Renal cortex interstitium (tissue), 15 donors: ENCODE measurements around the gene FCN2. TPM values are rescaled to one million over a fixed set of nuclear protein-coding genes. Genes with fewer than 3 reads are reported as not detected.

Experiments
- DNase-seq, 11 donors: peaks; one replicate each; pipeline ENCODE4 v3.0.0-alpha.2; 2013; ENCODE audit warnings: low read depth in 9 of 11, low spot score in 4 of 11; ENCODE audit errors: extremely low read depth in 1 of 11
- long read RNA-seq, 16 experiments: transcript quantifications; one replicate each; lab custom pipeline, GENCODE V29; 2026
- polyA plus RNA-seq, 3 donors: library from polyadenylated mRNA; unstranded; fragments of 120-200 nt; gene quantifications; one replicate each; pipeline ENCODE4 v1.2.1, GENCODE V29; 2013; ENCODE audit not compliant: insufficient read length in 3 of 3

The FCN2 gene
- polyA plus RNA-seq, result under 1 TPM; 0.41 to 0.93 (median 0.52) TPM
- long read RNA-seq, donor 1, result 0 reads
- long read RNA-seq, donor 2, result 0 reads
- long read RNA-seq, donor 3, result 0 reads
- long read RNA-seq, donor 4, result 0 reads
- long read RNA-seq, donor 5, result 0 reads
- long read RNA-seq, donor 6, result 0 reads
- long read RNA-seq, donor 7, result 0 reads
- long read RNA-seq, donor 8, result 0 reads
- long read RNA-seq, donor 9, result 0 reads
- long read RNA-seq, donor 10, result 0 reads
- long read RNA-seq, donor 11, result 0 reads
- long read RNA-seq, donor 12, result 0 reads
- long read RNA-seq, donor 13, result 0 reads
- long read RNA-seq, donor 14, result 0 reads
- long read RNA-seq, donor 15, result 0 reads
- long read RNA-seq, donor 16, result 0 reads

DNA sequence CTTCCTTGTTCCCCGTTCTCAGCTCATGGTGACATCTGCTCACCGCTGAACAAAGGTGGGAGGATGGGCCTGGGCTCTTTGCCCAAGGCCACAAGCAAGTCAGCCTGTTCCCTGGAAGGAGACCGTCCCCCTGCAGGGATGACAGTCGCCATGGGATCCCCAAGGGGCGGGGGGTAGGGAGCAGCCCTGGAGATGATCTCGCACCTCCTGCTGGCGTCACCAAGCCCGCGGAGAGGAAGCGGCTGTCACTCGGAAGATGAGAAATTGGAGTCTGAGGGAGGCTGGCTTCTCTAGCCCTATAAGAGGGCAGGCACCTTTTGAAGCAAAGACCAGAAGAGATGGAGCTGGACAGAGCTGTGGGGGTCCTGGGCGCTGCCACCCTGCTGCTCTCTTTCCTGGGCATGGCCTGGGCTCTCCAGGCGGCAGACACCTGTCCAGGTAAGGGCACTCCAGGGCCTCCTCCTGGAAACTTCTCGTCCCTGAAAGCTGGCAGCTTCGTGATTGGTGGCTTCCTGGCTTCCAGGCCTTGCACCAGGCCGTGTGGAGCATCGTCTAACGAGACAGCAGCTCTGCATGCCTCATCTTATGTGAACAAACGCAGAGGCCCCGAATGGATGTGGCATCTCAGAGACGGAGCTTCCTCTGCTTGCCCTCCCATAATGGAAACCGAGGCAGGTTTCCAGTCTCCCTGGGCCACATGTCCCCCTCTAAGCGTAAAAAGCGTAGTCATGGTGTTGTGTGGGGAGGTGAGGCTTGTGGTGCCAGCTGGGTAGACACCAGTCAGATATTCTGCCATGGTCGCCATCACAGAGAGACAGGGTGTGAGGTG lies at the start of gene FCN2:
Gene FCN2 (plus strand): TSS at position 327 of the 829 bp plus-strand sequence. CDS start 12 bp downstream, at position 339.
- DNase-seq, result no peak

- DNase-seq, result no peak
These were observed 49.5 kb upstream of the FCN2 start for GRCh38 chr9:134830926-134831720.

DNA sequence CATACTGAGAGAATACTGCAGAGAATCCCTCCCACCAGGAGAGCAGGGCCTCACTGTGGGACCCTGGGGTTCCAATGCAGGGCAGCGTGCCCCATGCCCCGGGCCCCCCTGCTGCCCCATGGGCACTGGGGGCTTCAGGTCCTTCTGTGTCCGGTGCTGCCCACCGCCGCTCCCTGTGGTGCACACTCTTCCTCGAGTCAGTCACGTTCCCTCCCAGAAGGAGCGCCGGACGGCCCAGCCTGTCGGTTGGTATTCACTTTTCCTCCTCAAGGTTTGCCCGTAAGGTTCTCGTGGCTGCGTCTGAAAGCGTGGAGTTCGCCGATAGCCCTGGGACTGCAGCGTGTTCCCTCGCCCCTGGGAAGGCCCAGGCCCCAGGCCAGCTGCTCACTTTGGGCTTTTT lies 48.1 kb upstream of the FCN2 start:
- DNase-seq, result no peak

GRCh38 chr9:134833294-134833880 lies 47.2 kb upstream of the FCN2 start:
- DNase-seq, result peak in 1 of 11 donors; percentile 3

- DNase-seq, result no peak
These were observed 46.2 kb upstream of the FCN2 start for GRCh38 chr9:134834217-134834956.

GRCh38 chr9:134834957-134835419 lies 45.6 kb upstream of the FCN2 start:
- no peak for DNase-seq

DNA sequence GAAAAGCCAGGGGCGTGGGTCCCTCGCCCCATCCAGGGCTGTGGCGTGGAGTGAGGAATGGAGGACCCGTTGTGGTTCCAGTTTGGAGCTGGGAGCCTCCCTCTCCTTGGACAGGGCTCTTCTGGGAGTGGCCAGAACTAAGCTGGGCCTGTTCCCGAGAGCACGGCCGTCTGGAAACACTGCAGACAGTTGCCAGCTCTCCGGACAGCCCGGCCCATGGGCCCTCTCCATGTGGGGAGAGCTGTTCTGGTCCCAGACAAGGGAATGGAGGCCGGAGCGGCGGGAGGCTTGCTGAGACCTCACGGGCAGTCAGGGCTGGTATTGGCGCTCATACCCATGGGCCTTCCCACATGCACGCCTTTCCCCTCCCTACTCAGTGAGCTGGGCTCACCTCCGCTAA lies 45.2 kb upstream of the FCN2 start:
- DNase-seq, result no peak

- DNase-seq, result no peak
These were observed 44.6 kb upstream of the FCN2 start for GRCh38 chr9:134835987-134836386.

- no peak for DNase-seq
These were observed 44.1 kb upstream of the FCN2 start for GRCh38 chr9:134836406-134836970.

DNA sequence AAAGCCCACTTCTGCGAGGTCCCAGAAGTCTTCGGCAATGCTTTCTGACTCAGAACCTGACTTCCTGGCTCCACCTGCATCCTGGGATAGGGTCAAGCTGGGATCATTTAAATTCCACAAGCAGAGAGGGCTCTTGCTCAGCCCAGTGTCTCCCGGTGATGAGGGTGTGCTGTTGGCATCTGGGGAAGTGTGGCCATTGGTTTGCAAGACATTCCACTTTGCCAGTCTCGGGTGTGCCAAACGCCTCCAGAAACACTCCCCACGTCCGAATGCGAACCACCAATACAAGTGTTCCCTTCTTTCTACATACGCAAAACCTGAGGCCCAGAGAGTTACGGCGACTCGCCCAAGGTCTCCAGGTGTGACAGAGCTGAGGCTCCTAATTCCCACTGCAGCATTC lies 43.1 kb upstream of the FCN2 start:
- DNase-seq, result no peak

DNA sequence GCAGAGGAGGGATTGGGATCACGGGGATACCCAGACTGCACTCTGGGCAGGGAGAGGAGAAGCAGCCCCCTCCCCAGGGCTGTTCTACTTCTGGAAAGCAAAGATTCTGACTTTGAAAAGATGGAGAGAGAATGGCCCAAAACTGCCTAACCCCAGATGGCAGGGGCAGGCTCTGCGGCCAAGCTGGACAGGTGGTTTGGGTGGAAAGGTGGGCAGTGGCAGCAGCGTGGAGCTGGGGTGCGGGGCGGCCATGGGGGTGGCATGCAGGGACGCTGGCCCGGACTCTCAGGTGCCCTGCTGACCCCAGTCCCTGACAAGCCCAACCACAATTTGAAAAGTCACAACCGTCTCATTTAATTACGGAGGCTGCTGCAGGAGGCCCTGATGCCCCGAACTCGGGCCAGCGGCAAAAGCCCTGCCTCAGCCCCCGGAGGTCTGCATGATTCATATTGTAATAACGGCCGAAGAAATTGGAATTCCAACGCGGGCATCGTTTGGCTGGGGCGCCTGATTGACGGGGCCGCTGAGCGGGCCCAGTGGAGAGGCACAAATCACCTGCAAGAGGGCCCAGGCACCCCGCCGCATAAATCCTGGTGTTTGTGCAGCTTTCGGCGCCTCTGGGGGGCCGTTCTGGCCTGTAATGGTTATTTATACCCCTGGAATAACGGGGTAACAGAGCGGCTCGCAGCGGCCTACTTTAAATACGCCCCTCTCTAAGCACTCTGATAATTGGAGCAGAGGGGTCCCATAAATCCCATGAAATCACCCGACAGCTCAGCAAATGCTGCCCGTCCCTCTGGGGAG lies 41.8 kb upstream of the FCN2 start:
- no peak for DNase-seq

GRCh38 chr9:134839455-134840125 lies 41.0 kb upstream of the FCN2 start:
- DNase-seq, result no peak

DNA sequence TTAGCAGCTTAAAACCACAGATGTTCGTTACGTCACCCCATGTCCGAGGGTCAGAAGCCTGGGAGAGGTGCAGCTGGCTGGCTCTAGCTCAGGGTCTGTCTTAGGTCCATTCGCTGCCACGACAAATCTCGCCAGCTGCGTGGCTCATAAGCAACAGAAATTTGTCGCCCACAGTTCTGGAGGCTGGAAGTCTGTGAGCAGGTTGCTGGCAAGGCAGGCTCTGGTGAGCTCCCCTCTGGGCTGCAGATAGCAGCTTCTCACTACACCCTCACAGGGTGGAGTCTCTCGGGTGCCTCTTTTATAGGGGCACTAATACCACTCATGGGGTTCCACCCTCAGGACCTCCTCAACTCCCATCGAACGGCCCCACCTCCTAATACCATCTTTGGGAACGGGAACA lies 40.1 kb upstream of the FCN2 start:
- no peak for DNase-seq

DNA sequence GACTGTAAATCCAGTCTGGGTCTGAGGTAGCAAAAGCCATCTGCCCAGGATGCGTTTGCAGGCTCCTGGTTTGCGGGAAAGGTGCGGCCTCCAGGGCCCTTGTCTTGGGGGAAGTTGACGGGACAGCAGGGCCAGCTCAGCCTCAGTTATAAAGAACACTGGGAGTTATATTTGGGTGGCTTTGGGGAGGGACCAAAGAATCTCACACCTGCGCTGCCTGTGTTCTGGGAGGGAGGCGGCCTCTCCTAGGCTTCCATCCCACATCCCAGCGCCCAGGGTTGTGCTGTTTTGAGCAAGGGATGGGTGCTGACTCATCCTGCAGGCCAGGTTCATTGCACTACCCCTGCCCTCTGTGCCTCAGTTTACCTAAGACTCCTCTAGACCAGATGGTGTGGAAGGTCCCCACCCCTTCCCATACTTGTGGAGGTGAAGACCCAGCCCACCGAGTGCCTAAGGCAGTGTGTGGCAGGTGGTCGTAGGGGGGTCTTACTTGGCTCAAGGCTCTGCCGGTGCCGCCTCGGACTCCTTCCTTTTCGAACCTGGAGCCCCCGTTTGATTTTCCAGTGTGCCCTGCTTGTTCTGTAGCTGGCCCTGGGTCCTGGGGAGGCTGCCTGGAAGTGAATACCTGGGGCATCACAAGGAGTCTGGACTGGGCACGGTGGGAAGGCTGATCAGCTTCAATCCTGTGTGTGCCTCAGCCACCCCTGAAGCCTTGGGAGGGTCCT lies 39.3 kb upstream of the FCN2 start:
- DNase-seq, result no peak

GRCh38 chr9:134842321-134842720 lies 38.3 kb upstream of the FCN2 start:
- DNase-seq, result no peak

DNA sequence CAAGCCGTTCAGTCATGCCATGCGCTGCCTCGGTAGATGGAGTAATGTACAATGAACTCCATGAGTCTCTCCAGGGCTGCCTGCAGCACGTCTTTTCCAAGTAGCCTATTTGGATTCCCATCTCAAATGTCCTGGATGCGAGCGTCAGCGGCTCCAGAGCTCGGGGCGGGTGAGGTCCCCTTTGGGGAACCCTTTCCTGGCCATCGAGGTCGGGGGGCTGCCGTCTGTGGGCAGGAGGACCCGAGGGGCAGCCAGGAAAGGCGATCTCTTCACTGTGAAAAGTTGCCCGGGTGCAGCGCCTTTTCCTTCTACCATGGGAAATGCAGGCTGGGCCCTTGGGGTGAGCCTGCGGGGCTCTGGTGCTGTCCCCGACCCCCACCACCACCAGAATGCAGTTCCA lies 36.9 kb upstream of the FCN2 start:
- DNase-seq, result no peak
